Keratinocyte (primary cell): ENCODE results near the gene MCRIP2. TPM values are rescaled to one million over a fixed set of nuclear protein-coding genes. Genes with fewer than 3 reads are reported as not detected.

ENCODE experiments used
- DNase-seq: peaks from one replicate; pipeline ENCODE4 v3.0.0-alpha.2; 2011; ENCODE audit warnings: low read depth, missing footprints, low spot score
- FAIRE-seq: peaks from 2 replicates; lab custom pipeline; 2011; peaks lifted over from hg19 to GRCh38; lab: Jason Lieb, UNC
- H2AFZ ChIP-seq: 2 replicates; pipeline ENCODE4 v1.6.0; 2012; ENCODE audit warnings: low read length, control low read depth, inconsistent platforms; ENCODE audit not compliant: control insufficient read depth
- H3K27ac ChIP-seq: 2 replicates; pipeline ENCODE4 v1.5.1; 2011; ENCODE audit warnings: low read length; ENCODE audit not compliant: control insufficient read depth, insufficient read depth
- H3K27me3 ChIP-seq: 3 replicates; pipeline ENCODE4 v1.6.0; 2011; ENCODE audit warnings: low read length; ENCODE audit not compliant: control insufficient read depth, insufficient read depth; ENCODE audit errors: extremely low read depth
- H3K36me3 ChIP-seq, 2 experiments: 2 replicates in 1 of 2; 3 replicates in 1 of 2; pipeline ENCODE4 v1.5.1; 2011; ENCODE audit warnings: low read length in 2 of 2, mild to moderate bottlenecking in 1 of 2; ENCODE audit not compliant: control insufficient read depth in 2 of 2, insufficient read depth in 2 of 2; ENCODE audit errors: extremely low read depth in 1 of 2
- H3K4me1 ChIP-seq: 3 replicates; pipeline ENCODE4 v1.5.1; 2011; ENCODE audit warnings: low read length; ENCODE audit not compliant: control insufficient read depth, insufficient read depth; ENCODE audit errors: extremely low read depth
- H3K4me2 ChIP-seq: 3 replicates; pipeline ENCODE4 v1.6.0; 2011; ENCODE audit warnings: low read depth, low read length; ENCODE audit not compliant: control insufficient read depth, insufficient read depth; ENCODE audit errors: extremely low read depth
- H3K4me3 ChIP-seq, 3 experiments: fragments of 200-600 bp in 1 of 3; sonication (generic) in 1 of 3; 2 replicates in 2 of 3; 3 replicates in 1 of 3; pipeline ENCODE4 v1.5.1; 2011 to 2016; ENCODE audit warnings: low read length in 3 of 3, mild to moderate bottlenecking in 3 of 3, control low read depth in 2 of 3, inconsistent platforms in 1 of 3, low read depth in 1 of 3, mixed read lengths in 1 of 3, mixed run types in 1 of 3, moderate library complexity in 1 of 3; ENCODE audit not compliant: control insufficient read depth in 2 of 3, insufficient read depth in 2 of 3; ENCODE audit errors: extremely low read depth in 1 of 3
- H3K79me2 ChIP-seq: 2 replicates; pipeline ENCODE4 v1.6.0; 2012; ENCODE audit warnings: low read length; ENCODE audit not compliant: control insufficient read depth, insufficient read depth
- H3K9ac ChIP-seq: 3 replicates; pipeline ENCODE4 v1.6.0; 2011; ENCODE audit warnings: low read length; ENCODE audit not compliant: control insufficient read depth, insufficient read depth; ENCODE audit errors: extremely low read depth
- H3K9me1 ChIP-seq: 3 replicates; pipeline ENCODE4 v1.6.0; 2011; ENCODE audit warnings: low read length; ENCODE audit not compliant: control insufficient read depth, insufficient read depth; ENCODE audit errors: extremely low read depth
- H3K9me3 ChIP-seq: 2 replicates; pipeline ENCODE4 v1.5.1; 2012; ENCODE audit warnings: low read depth, low read length; ENCODE audit not compliant: control insufficient read depth
- H4K20me1 ChIP-seq: 3 replicates; pipeline ENCODE4 v1.6.0; 2011; ENCODE audit warnings: low read length; ENCODE audit not compliant: control insufficient read depth, insufficient read depth; ENCODE audit errors: extremely low read depth
- CTCF ChIP-seq, 3 experiments: IDR thresholded peaks in 1 of 3; conservative IDR thresholded peaks in 1 of 3; optimal IDR thresholded peaks in 1 of 3; 2 replicates in 2 of 3; 3 replicates in 1 of 3; pipeline versions ENCODE3 to v1.5.1; 2011; ENCODE audit warnings: low read length in 3 of 3, mild to moderate bottlenecking in 3 of 3, moderate library complexity in 2 of 3, control low read depth in 1 of 3, inconsistent platforms in 1 of 3; ENCODE audit not compliant: insufficient read depth in 2 of 3; ENCODE audit errors: extremely low read depth in 1 of 3
- EZH2 ChIP-seq: IDR thresholded peaks from one replicate; pipeline ENCODE4 v1.6.1; 2012; ENCODE audit warnings: inconsistent platforms, mild to moderate bottlenecking, low read length, moderate library complexity
- dilution Hi-C: fragments of 300-500 bp; cut with MboI; formaldehyde crosslinking; loops from one replicate; pipeline ENCODE4 v1.7.0; 2020; ENCODE audit warnings: low sequenced_read_pairs; ENCODE audit not compliant: extremely low pct_ligation_motif_present
- polyA plus RNA-seq, 5 experiments: library from polyadenylated mRNA; depleted of rRNA in 3 of 5; stranded (reverse) in 3 of 5; stranded (forward) in 1 of 5; unstranded in 1 of 5; fragments of >200 nt; gene quantifications; 1 replicate in 1 of 5; 2 replicates in 3 of 5; 3 replicates in 1 of 5; pipeline versions ENCODE4 v1.2.1 to v1.2.3, GENCODE V29; 2011 to 2012; ENCODE audit warnings: missing spikeins in 2 of 5, low read depth in 1 of 5, low replicate concordance in 1 of 5

MCRIP2 gene
- polyA plus RNA-seq, 1 donor (not counting 4 experiments of a cell fraction or from before 2014, with no cell fraction given), result 8.1 TPM

- Histone ChIP-seq H3K27ac (no peak overlapping the region), H4K20me1 (no peaks in the 10 kb centered on the region), H3K4me1 (peaks cover 28% of the 10 kb centered on the region), H3K9ac (no peak overlapping the region), H3K9me1 (no peaks in the 10 kb centered on the region), H3K9me3 (no peaks in the 10 kb centered on the region), H3K79me2 (peaks cover 22% of the 10 kb centered on the region), H3K4me2 (no peak overlapping the region), H2AFZ (no peak overlapping the region), H3K4me3 (no peak overlapping the region), H3K27me3 (no peaks in the 10 kb centered on the region), H3K36me3 (peaks cover 18 to 33% of the 10 kb centered on the region in 2 experiments)
- dilution Hi-C loops, result no loop called here
- TF ChIP-seq CTCF (optimal IDR thresholded peaks at IDR 0.05 in 1 of 3, IDR thresholded peaks at IDR 0.05 in 1 of 3, conservative IDR thresholded peaks at IDR 0.05 in 1 of 3; ENCODE audit: extremely low read depth in 1 of 3, insufficient read depth in 2 of 3, low read length in 3 of 3) (no peak), EZH2 (no peak)
- DNase-seq, result no peak
- FAIRE-seq, result no peak
These were observed 31.9 kb downstream of the MCRIP2 start for GRCh38 chr16:673399-673991.

GRCh38 chr16:674214-674881 lies 32.7 kb downstream of the MCRIP2 start:
- TF ChIP-seq CTCF (optimal IDR thresholded peaks at IDR 0.05 in 1 of 3, IDR thresholded peaks at IDR 0.05 in 1 of 3, conservative IDR thresholded peaks at IDR 0.05 in 1 of 3; ENCODE audit: extremely low read depth in 1 of 3, insufficient read depth in 2 of 3, low read length in 3 of 3), result no peak
- no peak for TF ChIP-seq EZH2
- Histone ChIP-seq H3K36me3 (peaks cover 17 to 31% of the 10 kb centered on the region in 2 experiments), H3K27ac (no peak overlapping the region), H3K9ac (no peak overlapping the region), H4K20me1 (no peaks in the 10 kb centered on the region), H3K9me3 (no peaks in the 10 kb centered on the region), H3K4me2 (no peak overlapping the region), H3K9me1 (no peaks in the 10 kb centered on the region), H3K4me3 (no peak overlapping the region), H3K27me3 (no peaks in the 10 kb centered on the region), H3K79me2 (peaks cover 14% of the 10 kb centered on the region), H3K4me1 (peaks cover 23% of the 10 kb centered on the region), H2AFZ (no peak overlapping the region)
- dilution Hi-C loops, result no loop called here
- FAIRE-seq (no peak), DNase-seq (no peak)
